B cell (primary cell): ENCODE results near the gene TNN. TPM values are rescaled to one million over a fixed set of nuclear protein-coding genes. Genes with fewer than 3 reads are reported as not detected.
"Not testable (repeated sequence)": the region's sequence is repeated elsewhere in the genome, so short reads cannot be mapped to it uniquely, and the experiment has no call there.

Experiments
- ATAC-seq: fragments of 200-7000 bp; cut with Tn5 transposase; one replicate; pipeline ENCODE4 v1.10.0; 2021; ENCODE audit warnings: low read depth, mild to moderate bottlenecking, moderate number of reproducible peaks, moderate library complexity
- CTCF ChIA-PET: fragments of 350-600 bp; sonication (Branson Sonifier 250); formaldehyde crosslinking; loops from one replicate; lab custom pipeline; 2021; ENCODE audit warnings: antibody characterized with exemption, inconsistent platforms; lab: Charles Lee
- POLR2A ChIA-PET: fragments of 350-600 bp; sonication (Branson Sonifier 250); formaldehyde crosslinking; loops from one replicate; lab custom pipeline; 2021; ENCODE audit warnings: antibody characterized with exemption; lab: Charles Lee
- DNase-seq: peaks from one replicate; pipeline ENCODE4 v3.0.0; 2013
- H2AFZ ChIP-seq: 2 replicates; pipeline ENCODE4 v1.6.1; 2012; ENCODE audit warnings: mild to moderate bottlenecking, low read depth, low read length; ENCODE audit not compliant: insufficient read depth, poor library complexity, severe bottlenecking
- H3K27ac ChIP-seq, 2 donors: 1 replicate in 1 of 2; 2 replicates in 1 of 2; pipeline ENCODE4 v1.5.1; 2012 to 2013; ENCODE audit warnings: low read length in 2 of 2, mild to moderate bottlenecking in 2 of 2, moderate library complexity in 1 of 2
- H3K27me3 ChIP-seq, 4 experiments: fragments of 200-600 bp in 1 of 4; sonication (generic) in 1 of 4; replicated peaks in 1 of 4; 1 replicate in 2 of 4; 2 replicates in 2 of 4; pipeline versions ENCODE4 v1.6.1 to v1.7.0; 2013 to 2016; ENCODE audit warnings: low read length in 3 of 4, mild to moderate bottlenecking in 2 of 4, mixed read lengths in 1 of 4, moderate library complexity in 1 of 4; ENCODE audit not compliant: insufficient read depth in 4 of 4, control insufficient read depth in 3 of 4; ENCODE audit errors: control extremely low read depth in 1 of 4
- H3K36me3 ChIP-seq, 2 experiments: replicated peaks in 1 of 2; 1 replicate in 1 of 2; 2 replicates in 1 of 2; pipeline versions ENCODE4 v1.6.1 to v1.7.1; 2013; ENCODE audit warnings: low read length in 1 of 2; ENCODE audit not compliant: insufficient read depth in 2 of 2, control insufficient read depth in 1 of 2; ENCODE audit errors: control extremely low read depth in 1 of 2, extremely low read depth in 1 of 2
- H3K4me1 ChIP-seq, 2 donors: fragments of 200-600 bp in 1 of 2; sonication (generic) in 1 of 2; 1 replicate in 1 of 2; 2 replicates in 1 of 2; pipeline versions ENCODE4 v1.5.1 to v1.6.1; 2013 to 2017; ENCODE audit warnings: low read length in 2 of 2; ENCODE audit not compliant: control insufficient read depth in 2 of 2, insufficient read depth in 2 of 2
- H3K4me2 ChIP-seq: replicated peaks from 2 replicates; pipeline ENCODE3; 2012; ENCODE audit warnings: mild to moderate bottlenecking, low read depth, low read length; ENCODE audit not compliant: poor library complexity, severe bottlenecking
- H3K4me3 ChIP-seq, 5 experiments: fragments of 200-600 bp in 1 of 5; sonication (generic) in 1 of 5; 1 replicate in 3 of 5; 2 replicates in 2 of 5; pipeline versions ENCODE4 v1.5.1 to v1.7.0; 2011 to 2016; ENCODE audit warnings: low read length in 4 of 5, mild to moderate bottlenecking in 4 of 5, low read depth in 2 of 5, control low read depth in 1 of 5, moderate library complexity in 1 of 5; ENCODE audit not compliant: insufficient read depth in 1 of 5; ENCODE audit errors: control extremely low read depth in 1 of 5, extremely low read depth in 1 of 5
- H3K79me2 ChIP-seq: fragments of 200-600 bp; sonication (generic); one replicate; pipeline ENCODE4 v1.6.0; 2016; ENCODE audit warnings: low read length; ENCODE audit not compliant: control insufficient read depth, insufficient read depth
- H3K9ac ChIP-seq: fragments of 200-600 bp; sonication (generic); 2 replicates; pipeline ENCODE4 v1.6.1; 2017; ENCODE audit warnings: mild to moderate bottlenecking, low read length, moderate library complexity
- H3K9me3 ChIP-seq, 3 donors: one replicate each; pipeline versions ENCODE4 v1.6.1 to v1.7.1; 2013; ENCODE audit warnings: low read length in 2 of 3; ENCODE audit not compliant: control insufficient read depth in 2 of 3, insufficient read depth in 1 of 3; ENCODE audit errors: control extremely low read depth in 1 of 3
- H4K20me1 ChIP-seq: 2 replicates; pipeline ENCODE4 v1.6.0; 2012; ENCODE audit warnings: mild to moderate bottlenecking, low read length; ENCODE audit not compliant: insufficient read depth, control insufficient read depth, poor library complexity, severe bottlenecking
- H3K27ac Mint-ChIP-seq: one replicate; pipeline ENCODE4 v1.8.0; 2021; ENCODE audit warnings: mixed read lengths
- H3K27me3 Mint-ChIP-seq: one replicate; pipeline ENCODE4 v1.8.0; 2021; ENCODE audit warnings: mixed read lengths
- H3K4me1 Mint-ChIP-seq: one replicate; pipeline ENCODE4 v1.8.0; 2021; ENCODE audit warnings: mixed read lengths
- H3K4me3 Mint-ChIP-seq: one replicate; pipeline ENCODE4 v1.8.0; 2021; ENCODE audit warnings: mixed read lengths
- H3K9me3 Mint-ChIP-seq: one replicate; pipeline ENCODE4 v1.8.0; 2022; ENCODE audit warnings: mixed read lengths; ENCODE audit not compliant: insufficient read depth
- EZH2 ChIP-seq: IDR thresholded peaks from 2 replicates; pipeline ENCODE4 v1.6.1; 2012; ENCODE audit warnings: borderline replicate concordance, low read depth, mild to moderate bottlenecking, moderate library complexity, low read length; ENCODE audit not compliant: insufficient read depth, poor library complexity, severe bottlenecking
- WGBS: methylation state at CpG from one replicate; pipeline ENCODE4 v1.1.5; 2013; ENCODE audit warnings: missing lambda C conversion rate; ENCODE audit not compliant: insufficient coverage; 5-methylcytosine and 5-hydroxymethylcytosine counted together
- intact Hi-C: fragments of 100-400 bp; cut with micrococcal nuclease; formaldehyde crosslinking; loops from one replicate; pipeline ENCODE4 v1.10.0; 2022
- polyA plus RNA-seq: library from polyadenylated mRNA; depleted of rRNA; stranded (reverse); fragments of >200 nt; gene quantifications from 2 replicates; pipeline ENCODE4 v1.2.3, GENCODE V29; 2012
- total RNA-seq, 2 donors: library from RNA; stranded (reverse); fragments of 120-200 nt in 1 of 2; gene quantifications; 1 replicate in 1 of 2; 2 replicates in 1 of 2; pipeline versions ENCODE4 v1.2.3 to v1.2.4, GENCODE V29; 2013 to 2022
- TF ChIP-seq, protein P1 (sequence below): fragments of 200-600 bp; IDR thresholded peaks from one replicate; pipeline ENCODE4 v1.8.0; 2022; ENCODE audit warnings: antibody characterized with exemption, mild to moderate bottlenecking

TNN gene
- total and polyA plus RNA-seq, 2 donors (not counting 1 experiment from before 2014, with no cell fraction given), result not detected

DNA sequence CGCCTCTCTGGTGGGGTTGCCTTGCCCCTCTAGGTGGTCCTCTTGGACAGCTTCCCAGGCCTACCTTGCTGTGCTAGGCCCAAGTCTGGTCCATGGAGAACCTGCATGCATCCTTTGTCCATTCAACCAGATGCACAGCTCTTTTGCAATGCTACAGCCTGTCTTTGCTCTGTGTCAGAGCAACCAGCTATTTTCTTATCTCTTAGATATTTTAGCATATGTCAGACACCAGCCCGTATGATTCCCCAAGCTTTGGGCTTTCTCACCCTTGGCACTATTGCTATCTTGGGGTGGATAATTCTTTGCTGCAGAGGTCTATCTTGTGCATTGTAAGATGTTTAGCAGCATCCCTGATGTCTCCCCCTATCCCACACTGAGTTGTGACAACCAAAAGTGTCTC, 32.3 kb downstream of the TNN start:
- Mint-ChIP-seq H3K4me1 (no peaks in the 10 kb centered on the region), H3K9me3 (no peaks in the 10 kb centered on the region), H3K4me3 (no peak overlapping the region), H3K27me3 (peaks cover 4% of the 10 kb centered on the region), H3K27ac (no peak overlapping the region)
- H3K27ac ChIP-seq, result no peak overlapping the region
- no peak overlapping the region for H3K4me3 ChIP-seq
- no peak overlapping the region for H3K4me2 ChIP-seq
- WGBS, result no CpG with 5 or more reads among the region's 2 CpGs
- no peaks in the 10 kb centered on the region for H4K20me1 ChIP-seq
- no peaks in the 10 kb centered on the region for H3K36me3 ChIP-seq
- H3K79me2 ChIP-seq, result no peaks in the 10 kb centered on the region
- ChIA-PET CTCF (no interaction called here), POLR2A (no interaction called here)
- no peak overlapping the region for H2AFZ ChIP-seq
- no peak for ATAC-seq
- TF ChIP-seq EZH2, result no peak
- TF ChIP-seq, protein P1, sequence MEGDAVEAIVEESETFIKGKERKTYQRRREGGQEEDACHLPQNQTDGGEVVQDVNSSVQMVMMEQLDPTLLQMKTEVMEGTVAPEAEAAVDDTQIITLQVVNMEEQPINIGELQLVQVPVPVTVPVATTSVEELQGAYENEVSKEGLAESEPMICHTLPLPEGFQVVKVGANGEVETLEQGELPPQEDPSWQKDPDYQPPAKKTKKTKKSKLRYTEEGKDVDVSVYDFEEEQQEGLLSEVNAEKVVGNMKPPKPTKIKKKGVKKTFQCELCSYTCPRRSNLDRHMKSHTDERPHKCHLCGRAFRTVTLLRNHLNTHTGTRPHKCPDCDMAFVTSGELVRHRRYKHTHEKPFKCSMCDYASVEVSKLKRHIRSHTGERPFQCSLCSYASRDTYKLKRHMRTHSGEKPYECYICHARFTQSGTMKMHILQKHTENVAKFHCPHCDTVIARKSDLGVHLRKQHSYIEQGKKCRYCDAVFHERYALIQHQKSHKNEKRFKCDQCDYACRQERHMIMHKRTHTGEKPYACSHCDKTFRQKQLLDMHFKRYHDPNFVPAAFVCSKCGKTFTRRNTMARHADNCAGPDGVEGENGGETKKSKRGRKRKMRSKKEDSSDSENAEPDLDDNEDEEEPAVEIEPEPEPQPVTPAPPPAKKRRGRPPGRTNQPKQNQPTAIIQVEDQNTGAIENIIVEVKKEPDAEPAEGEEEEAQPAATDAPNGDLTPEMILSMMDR, result no peak
- no peaks in the 10 kb centered on the region for H3K9me3 ChIP-seq
- H3K9ac ChIP-seq, result no peak overlapping the region
- intact Hi-C loops, result no loop called here
- H3K27me3 ChIP-seq, result no peaks in the 10 kb centered on the region
- no peaks in the 10 kb centered on the region for H3K4me1 ChIP-seq
- no peak for DNase-seq

DNA sequence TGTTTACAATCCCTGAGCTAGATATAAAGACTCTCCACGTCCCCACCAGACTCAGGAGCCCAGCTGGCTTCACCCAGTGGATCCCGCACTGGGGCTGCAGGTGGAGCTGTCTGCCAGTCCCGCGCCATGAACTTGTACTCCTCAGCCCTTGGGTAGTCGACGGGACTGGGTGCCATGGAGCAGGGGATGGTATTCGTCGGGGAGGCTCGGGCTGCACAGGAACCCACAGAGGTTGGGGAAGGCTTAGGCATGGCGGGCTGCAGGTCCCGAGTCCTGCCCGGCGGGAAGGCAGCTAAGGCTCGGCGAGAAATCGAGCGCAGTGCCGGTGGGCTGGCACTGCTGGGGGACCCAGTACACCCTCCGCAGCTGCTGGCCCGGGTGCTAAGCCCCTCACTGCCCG, 34.5 kb downstream of the TNN start:
- H3K27me3 ChIP-seq, H4K20me1 ChIP-seq, ATAC-seq, H3K9me3 Mint-ChIP-seq, H3K4me2 ChIP-seq, H3K9me3 ChIP-seq, H3K9ac ChIP-seq, H3K27me3 Mint-ChIP-seq, H3K4me3 Mint-ChIP-seq, H3K79me2 ChIP-seq, H3K4me1 Mint-ChIP-seq, H2AFZ ChIP-seq, DNase-seq, H3K4me3 ChIP-seq, H3K27ac ChIP-seq, POLR2A ChIA-PET, intact Hi-C loops, H3K27ac Mint-ChIP-seq, CTCF ChIA-PET, H3K36me3 ChIP-seq, H3K4me1 ChIP-seq: not testable (repeated sequence)
- no CpG with 5 or more reads among the region's 21 CpGs for WGBS

DNA sequence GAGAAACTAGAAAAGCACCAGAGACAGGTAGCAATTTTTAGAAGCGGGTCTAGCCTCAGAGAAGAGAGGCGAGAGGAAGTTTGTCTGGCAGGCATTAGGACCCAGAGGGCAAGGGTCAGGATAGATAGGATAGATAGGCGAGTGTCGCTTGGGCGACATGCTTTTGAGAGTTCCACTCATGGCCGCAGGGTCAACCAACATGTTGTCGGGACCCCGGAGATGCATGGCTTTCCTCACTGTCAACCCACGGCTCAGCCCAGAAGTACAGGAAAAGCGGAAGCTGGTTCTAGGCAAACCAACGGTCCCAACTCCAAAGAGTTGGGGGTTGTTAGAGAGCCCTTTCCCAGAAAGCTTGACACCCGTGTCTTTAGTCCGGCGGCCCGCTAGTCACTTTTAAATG, 38.9 kb downstream of the TNN start:
- H4K20me1 ChIP-seq, ATAC-seq, H3K9me3 ChIP-seq, H3K27me3 ChIP-seq, POLR2A ChIA-PET, intact Hi-C loops, H3K79me2 ChIP-seq, H3K4me3 Mint-ChIP-seq, H3K9me3 Mint-ChIP-seq, H3K27ac Mint-ChIP-seq, H3K4me1 ChIP-seq, H3K4me1 Mint-ChIP-seq, H3K36me3 ChIP-seq, DNase-seq, CTCF ChIA-PET, H3K4me3 ChIP-seq, H3K4me2 ChIP-seq, H2AFZ ChIP-seq, H3K27me3 Mint-ChIP-seq, H3K27ac ChIP-seq, H3K9ac ChIP-seq: not testable (repeated sequence)
- no CpG with 5 or more reads among the region's 15 CpGs for WGBS
